ENCODE results near the gene OR2W1.

OR2W1 gene

DNA sequence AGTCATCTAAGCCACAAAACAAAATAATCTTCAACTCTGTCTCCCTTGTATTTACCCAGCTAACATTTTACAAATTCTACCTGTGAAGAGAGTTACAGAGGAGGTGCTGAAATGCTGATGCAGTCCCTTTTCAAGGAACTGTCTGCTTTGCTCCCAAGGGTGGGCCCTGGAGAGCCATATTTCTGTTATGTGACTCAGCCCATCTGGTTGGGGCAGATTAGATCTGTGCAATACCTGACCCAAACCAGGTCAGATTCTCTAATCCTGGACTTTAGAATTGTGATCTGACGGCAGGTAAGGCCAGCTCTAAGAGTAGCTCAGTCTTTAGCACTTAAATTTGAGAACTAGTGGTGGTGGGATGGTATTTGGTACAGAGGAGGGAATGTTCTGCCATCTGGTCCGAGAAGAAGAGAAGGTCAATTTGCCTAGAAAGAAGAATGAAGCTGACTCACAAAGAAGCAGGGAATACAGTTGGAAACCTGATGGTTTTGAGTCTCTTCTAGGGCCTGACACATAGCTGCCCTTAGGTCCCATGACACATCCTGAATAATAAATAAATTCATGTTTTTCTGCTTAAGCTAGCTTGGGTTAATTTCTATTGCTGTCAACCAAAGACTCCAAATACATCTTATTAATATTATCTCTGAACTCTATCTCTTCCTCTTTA is 48.0 kb downstream of the OR2W1 start:
- DNase-seq, result no peak

DNA sequence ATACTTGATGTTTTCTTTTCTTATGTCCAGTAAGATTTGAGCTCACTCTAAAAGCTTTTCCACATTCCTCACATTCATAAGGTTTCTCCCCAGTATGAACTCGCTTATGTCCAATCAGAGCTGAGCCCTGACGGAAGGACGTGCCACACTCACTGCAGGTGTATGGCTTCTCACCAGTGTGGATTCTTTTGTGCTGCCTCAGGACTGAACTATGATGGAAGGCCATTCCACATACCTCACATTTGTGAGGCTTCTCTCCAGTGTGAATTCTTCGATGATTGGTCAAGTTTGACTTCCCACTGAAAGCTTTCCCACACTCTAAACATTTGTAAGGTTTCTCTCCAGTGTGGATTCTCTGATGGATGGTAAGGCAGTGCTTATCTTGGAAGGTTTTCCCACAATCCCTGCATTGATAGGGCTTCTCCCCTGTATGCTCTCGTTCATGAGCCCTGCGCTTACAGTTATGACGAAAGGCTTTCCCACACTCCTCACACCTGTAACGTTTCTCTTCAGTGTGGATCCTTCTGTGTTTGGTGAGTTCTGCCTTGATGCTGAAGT is 49.8 kb downstream of the OR2W1 start:
- DNase-seq, result no peak
